HCEC 1CT (cell line): ENCODE data around the gene SLC16A11.

Experiments used
- DNase-seq: peaks from one replicate; pipeline ENCODE4 v3.0.0-alpha.2; 2017

Gene SLC16A11

GRCh38 chr17:7024402-7024785, 19.5 kb downstream of the SLC16A11 start:
- no peak for DNase-seq

GRCh38 chr17:7023576-7024401, 20.1 kb downstream of the SLC16A11 start:
- DNase-seq = no peak

DNA sequence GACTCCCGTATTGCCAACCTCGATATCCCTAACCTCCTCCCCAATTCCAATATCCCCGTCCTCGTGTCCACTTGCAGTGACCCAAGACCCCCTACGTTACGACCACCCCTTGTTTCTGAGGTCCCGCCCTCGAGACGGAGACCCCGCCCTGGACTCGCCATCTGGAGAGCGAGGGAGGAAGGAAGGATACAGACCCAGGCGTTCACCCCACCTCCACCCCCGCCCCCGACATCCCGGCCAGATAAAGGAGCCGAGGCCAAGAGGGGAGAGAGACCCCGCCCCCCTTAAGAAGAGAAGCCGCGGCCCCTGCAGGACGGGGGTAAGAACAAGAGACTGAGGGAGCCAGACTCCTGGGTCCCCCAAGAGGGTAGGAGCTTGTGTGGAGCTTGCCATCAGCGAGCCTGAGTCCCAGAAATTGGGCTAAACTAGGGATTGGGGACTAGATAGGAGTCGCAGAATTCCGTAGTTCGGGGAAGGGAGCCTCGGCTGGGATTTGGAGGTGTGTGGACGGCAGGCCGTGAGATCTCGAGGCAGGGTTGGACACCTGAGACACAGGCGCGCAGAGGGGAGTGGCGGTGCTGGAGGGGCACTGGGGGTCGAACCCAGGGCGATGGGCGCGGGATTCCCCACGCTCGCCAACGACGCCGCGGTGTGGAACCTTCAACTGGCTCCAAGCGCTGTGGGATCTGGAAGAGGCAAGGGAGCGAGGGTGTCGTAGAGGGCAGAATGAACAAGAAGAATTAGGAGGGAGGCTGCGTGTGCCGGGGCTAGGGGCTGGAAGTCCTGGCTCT, 20.9 kb downstream of the SLC16A11 start, which contains the start of gene BCL6B:
Gene BCL6B (plus strand): TSS at position 270 of the 791 bp plus-strand sequence. CDS start 622 bp downstream, outside the sequence.
- DNase-seq = no peak

GRCh38 chr17:7021993-7022778, 21.7 kb downstream of the SLC16A11 start:
- peak; percentile 54 for DNase-seq

- no peak for DNase-seq
These were observed 22.8 kb downstream of the SLC16A11 start for GRCh38 chr17:7020894-7021664.

DNA sequence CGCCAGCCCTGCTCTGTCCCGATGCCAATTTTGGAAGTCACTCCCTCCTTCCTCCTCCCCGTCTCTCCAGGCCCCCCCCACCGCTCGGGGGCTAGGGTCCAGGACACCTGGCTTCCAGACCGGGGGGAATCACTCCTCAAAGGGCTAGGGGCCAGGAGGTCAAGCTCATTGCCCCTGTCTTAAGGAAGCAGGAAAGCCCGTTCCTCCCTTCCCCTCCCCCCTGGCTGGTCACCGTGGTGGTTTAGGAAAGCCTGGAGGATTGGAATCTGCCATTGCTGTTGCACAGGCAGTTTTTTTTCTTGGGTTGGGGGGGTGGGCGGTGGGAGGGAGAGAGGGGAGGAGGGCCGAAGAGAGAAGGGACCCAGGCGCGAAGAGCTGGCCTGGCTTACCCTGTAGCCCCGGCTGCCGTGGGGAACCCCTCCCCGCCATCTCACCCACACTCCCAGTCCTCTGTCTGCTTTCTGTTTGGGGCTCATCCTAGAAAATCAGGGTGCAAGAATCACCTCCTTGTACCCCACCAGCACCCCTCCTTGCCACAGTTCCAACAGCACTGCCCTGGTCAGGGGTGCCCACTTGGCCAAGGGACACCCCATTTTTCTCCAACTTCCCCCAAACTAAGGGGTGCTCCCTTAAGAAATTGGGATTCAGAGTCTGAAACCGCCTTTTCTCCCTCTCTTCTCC, 23.9 kb downstream of the SLC16A11 start:
- DNase-seq = no peak

DNA sequence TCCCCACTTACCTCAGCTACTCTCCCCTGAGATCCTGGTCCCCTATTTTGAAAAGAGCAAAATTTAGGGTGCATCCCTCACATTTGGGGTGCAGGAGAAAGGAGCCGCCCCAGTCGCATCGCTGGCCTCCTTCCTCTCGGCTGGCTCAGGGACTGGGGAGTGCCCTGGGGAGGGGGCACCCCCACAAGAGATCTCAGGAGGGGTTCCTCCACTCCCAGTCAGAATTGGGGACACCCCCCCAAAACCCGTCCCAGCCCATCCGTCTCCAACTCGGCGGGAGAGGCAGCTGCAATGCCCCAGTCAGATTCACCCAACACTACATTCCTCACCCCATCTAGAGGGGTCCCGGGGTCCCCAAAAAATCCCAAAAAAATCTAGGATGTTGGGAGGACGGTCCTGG, 24.5 kb downstream of the SLC16A11 start:
- no peak for DNase-seq

GRCh38 chr17:7018331-7018964, 25.4 kb downstream of the SLC16A11 start:
- DNase-seq = no peak

GRCh38 chr17:7017827-7018200, 26.1 kb downstream of the SLC16A11 start:
- no peak for DNase-seq

DNA sequence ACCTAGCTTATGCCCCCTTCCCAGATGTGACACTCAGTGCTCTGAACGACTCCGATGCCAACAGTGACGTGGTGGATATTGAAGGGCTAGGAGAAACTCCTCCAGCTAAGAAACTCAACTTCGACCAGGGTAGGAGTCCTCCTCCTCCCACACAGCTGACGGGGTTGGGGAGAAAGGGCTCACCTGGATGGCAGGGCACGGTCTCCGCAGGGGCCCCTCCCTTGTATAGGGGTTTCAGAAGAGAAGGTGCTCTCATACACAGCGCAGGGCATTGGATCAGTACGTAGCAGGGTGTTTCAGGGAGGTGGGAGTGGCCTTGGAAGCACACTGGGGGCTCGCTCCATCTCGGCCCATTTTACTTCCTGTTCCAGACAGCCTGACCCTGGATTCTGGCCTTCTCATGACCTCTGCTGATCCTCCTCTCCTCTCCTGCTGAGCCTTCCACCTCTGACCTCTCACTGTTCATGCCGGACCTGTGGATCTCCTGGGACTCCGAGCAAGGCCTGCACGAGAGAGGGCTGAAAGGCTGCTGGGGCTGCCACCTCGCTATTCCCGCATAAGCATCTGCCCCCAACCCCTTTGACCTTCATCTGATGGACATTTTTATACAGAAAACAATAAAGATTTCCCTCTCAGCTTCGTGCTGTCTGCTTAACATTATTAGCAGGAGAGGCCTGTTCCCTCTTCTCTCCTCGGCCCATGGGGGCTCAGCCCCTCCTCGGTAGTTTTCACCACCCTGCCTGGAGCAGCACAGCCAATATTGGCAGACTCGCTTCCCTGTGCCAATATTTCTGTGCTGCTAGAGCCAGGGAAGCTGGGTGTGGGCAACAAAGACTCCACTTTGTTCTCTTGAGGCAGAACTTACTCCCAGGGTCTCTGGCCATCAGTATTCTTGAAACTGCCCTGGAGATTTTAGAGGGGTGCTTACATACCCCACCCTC, 26.7 kb downstream of the SLC16A11 start:
- DNase-seq = no peak

GRCh38 chr17:7016418-7016817, 27.5 kb downstream of the SLC16A11 start:
- DNase-seq = no peak

GRCh38 chr17:7014995-7015958, 28.6 kb downstream of the SLC16A11 start:
- peak; percentile 43 for DNase-seq

DNA sequence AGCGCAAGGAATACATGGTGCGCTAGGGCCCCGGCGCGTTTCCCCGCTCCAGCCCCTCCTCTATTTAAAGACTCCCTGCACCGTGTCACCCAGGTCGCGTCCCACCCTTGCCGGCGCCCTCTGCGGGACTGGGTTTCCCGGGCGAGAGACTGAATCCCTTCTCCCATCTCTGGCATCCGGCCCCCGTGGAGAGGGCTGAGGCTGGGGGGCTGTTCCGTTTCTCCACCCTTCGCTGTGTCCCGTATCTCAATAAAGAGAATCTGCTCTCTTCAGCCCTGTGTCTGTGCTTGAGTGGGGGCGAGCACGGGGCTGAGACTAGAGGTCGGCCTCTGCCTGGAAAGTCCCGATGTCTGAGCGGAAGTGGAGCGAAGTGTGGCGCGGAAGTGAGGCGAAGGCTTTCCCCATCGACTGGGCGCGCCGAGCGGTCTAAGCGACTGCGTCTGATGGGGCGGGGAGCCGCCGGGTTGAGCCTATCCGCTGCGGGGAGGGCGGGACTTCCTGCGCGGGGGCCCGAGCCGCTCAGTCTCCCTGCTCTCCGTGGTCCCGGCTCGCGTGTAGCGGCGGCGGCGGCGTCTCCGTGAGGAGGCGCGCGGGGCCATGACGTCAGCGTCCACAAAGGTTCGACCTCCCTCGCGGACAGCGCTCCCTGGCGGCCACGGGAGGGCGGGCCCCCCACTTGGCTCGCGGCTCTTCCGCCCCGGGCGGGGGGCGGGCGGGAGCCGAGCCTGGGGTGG, 29.5 kb downstream of the SLC16A11 start:
- DNase-seq = peak; percentile 97

DNA sequence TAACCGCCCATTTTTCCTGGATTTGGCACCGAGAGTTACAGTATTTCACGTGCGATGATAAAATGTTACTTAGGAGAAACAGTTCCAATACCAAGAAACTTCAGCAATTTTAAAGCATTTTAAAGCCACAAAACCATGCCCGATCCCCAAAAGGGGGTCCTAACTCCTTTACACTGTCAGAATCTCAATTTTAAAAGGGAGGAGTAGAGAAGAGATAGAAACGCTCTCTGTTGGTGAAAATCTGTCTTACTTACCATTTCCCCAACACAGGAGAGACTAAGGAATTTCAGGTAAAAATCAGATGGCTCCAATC, 32.0 kb downstream of the SLC16A11 start:
- no peak for DNase-seq

DNA sequence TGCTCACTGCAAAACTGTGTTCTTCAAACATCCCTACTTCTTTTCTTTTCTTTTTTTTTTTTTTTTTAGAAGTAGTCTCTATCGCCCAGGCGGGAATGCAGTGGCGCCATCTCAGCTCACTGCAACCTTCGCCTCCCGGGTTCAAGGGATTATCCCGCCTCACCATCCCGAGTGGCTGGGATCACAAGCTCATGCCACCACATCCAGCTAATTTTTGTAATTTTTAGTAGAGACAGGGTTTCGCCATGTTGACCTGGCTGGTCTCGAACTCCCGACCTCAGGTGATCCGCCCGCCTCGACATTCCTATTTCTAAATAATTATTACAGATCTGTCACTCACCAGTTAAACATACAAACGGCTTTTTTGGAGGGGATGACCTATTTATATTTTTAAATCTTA, 32.5 kb downstream of the SLC16A11 start:
- DNase-seq = no peak

GRCh38 chr17:7010523-7010922, 33.4 kb downstream of the SLC16A11 start:
- no peak for DNase-seq

DNA sequence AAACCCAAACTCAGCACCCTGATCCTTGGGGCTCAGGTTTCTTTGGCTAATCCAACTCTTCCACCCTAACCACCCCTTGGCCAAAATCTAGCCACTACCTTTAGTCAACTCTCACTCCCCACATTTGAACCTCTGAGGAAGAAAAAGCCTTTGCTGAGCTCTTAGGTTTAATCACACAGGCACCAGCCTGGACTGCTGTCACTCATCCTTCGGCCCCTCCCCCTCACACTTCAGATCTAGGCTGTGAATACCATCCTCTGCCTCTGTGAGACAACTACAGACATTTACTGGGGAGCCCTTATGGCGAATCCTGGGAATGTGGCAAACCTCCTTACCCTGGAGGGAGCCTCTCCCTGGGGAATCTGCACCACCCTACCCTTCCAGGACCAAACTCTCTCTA, 36.7 kb downstream of the SLC16A11 start:
- DNase-seq = no peak

DNA sequence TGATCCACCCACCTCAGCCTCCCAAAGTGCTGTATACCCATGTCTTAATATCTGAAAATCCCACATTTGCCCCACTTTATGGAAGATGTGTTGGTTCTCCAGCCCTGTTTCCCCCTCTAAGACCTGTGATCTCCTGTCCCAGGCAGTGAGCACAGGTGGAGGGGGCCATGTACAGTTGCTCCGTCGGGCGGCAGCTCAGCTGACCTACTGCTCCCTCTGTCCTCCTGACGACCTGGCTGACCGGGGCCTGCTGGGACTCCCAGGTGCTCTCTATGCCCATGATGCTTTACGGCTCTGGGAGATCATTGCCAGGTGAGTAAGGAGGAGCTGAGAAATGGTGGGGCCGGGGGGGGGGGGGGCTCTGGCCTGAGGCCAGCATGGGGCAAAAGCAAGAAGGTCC, 38.2 kb downstream of the SLC16A11 start:
- DNase-seq = no peak
